ENCODE measurements around the gene PPP2R5B. TPM values are rescaled to one million over a fixed set of nuclear protein-coding genes. Genes with fewer than 3 reads are reported as not detected.

PPP2R5B gene
- total and polyA plus RNA-seq, 9 of the 15 experiments (the other 6 are each of a cell fraction or from before 2014, with no cell fraction given): 0.10 to 7.8 (median 3.3) TPM

GRCh38 chr11:64936539-64936938 lies 12.1 kb downstream of the PPP2R5B start (continued):
- TF ChIP-seq ZNF318 (IDR thresholded peaks at IDR 0.05; ENCODE audit: borderline replicate concordance in 1 of 2, low read depth in 1 of 2): no peak
- TF ChIP-seq CBX3 (IDR thresholded peaks at IDR 0.05; ENCODE audit: borderline replicate concordance in 1 of 2, low read length in 2 of 2): no peak
- TF ChIP-seq MLX (CRISPR knock-in tag; conservative IDR thresholded peaks at IDR 0.05): no peak
- no peak for TF ChIP-seq PYGO2 (tag; IDR thresholded peaks at IDR 0.05)
- TF ChIP-seq MTA2 (IDR thresholded peaks at IDR 0.05; ENCODE audit: low read depth): no peak
